GM21723 (cell line): Measurements from ENCODE around the gene CPNE1.

ENCODE experiments used
- ATAC-seq: cut with Tn5 transposase; IDR thresholded peaks from one replicate; pipeline ENCODE4 v1.9.1; 2021; ENCODE audit warnings: mild to moderate bottlenecking, moderate library complexity; ENCODE audit not compliant: unreplicated experiment

Gene CPNE1

GRCh38 chr20:35654415-35654814, 10.3 kb downstream of the CPNE1 start:
- ATAC-seq, result no peak

- ATAC-seq, result no peak
Measured at GRCh38 chr20:35653893-35654292, 10.8 kb downstream of the CPNE1 start.

- ATAC-seq, result no peak
Measured at GRCh38 chr20:35653430-35653734, 11.3 kb downstream of the CPNE1 start.

- ATAC-seq, result no peak
Measured at GRCh38 chr20:35652641-35653429, 11.9 kb downstream of the CPNE1 start.

GRCh38 chr20:35651958-35652357, 12.7 kb downstream of the CPNE1 start:
- ATAC-seq, result no peak

GRCh38 chr20:35650632-35651031, 14.1 kb downstream of the CPNE1 start:
- ATAC-seq, result no peak

- no peak for ATAC-seq
Measured at GRCh38 chr20:35648836-35649235, 15.9 kb downstream of the CPNE1 start.

- no peak for ATAC-seq
Measured at GRCh38 chr20:35644806-35645205, 19.9 kb downstream of the CPNE1 start.

GRCh38 chr20:35643045-35643444, 21.7 kb downstream of the CPNE1 start:
- no peak for ATAC-seq

- no peak for ATAC-seq
Measured at GRCh38 chr20:35641743-35642142, 23.0 kb downstream of the CPNE1 start.

GRCh38 chr20:35640724-35641123, 24.0 kb downstream of the CPNE1 start:
- ATAC-seq, result no peak

- no peak for ATAC-seq
Measured at GRCh38 chr20:35638751-35639150, 25.9 kb downstream of the CPNE1 start.

GRCh38 chr20:35637276-35637675, 27.4 kb downstream of the CPNE1 start:
- no peak for ATAC-seq

- ATAC-seq, result no peak
Measured at GRCh38 chr20:35636095-35636494, 28.6 kb downstream of the CPNE1 start.

- no peak for ATAC-seq
Measured at GRCh38 chr20:35635652-35636051, 29.0 kb downstream of the CPNE1 start.

GRCh38 chr20:35632539-35633115, 32.1 kb downstream of the CPNE1 start:
- ATAC-seq, result no peak

- ATAC-seq, result no peak
Measured at GRCh38 chr20:35630636-35631035, 34.1 kb downstream of the CPNE1 start.

- ATAC-seq, result no peak
Measured at GRCh38 chr20:35629427-35630145, 35.1 kb downstream of the CPNE1 start.

GRCh38 chr20:35627121-35627520, 37.6 kb downstream of the CPNE1 start:
- no peak for ATAC-seq

GRCh38 chr20:35626386-35627001, 38.2 kb downstream of the CPNE1 start:
- no peak for ATAC-seq

- ATAC-seq, result no peak
Measured at GRCh38 chr20:35625584-35626385, 38.9 kb downstream of the CPNE1 start.
